G401 (cell line): ENCODE results near the gene GOLT1A. TPM values are rescaled to one million over a fixed set of nuclear protein-coding genes. Genes with fewer than 3 reads are reported as not detected.
A peak's percentile ranks its signal among the peaks of the same experiment; 100 is the strongest.

Source experiments
- DNase-seq: peaks from one replicate; pipeline ENCODE4 v3.0.0-alpha.2; 2015; ENCODE audit warnings: low spot score
- in situ Hi-C: cut with HindIII; loops from 2 replicates; pipeline ENCODE4 v1.10.0; 2016; ENCODE audit warnings: low sequenced_read_pairs, mixed read lengths
- total RNA-seq: library from RNA; depleted of rRNA; stranded (reverse); fragments of >200 nt; shearing (Covaris generic); gene quantifications from 2 replicates; pipeline ENCODE4 v1.2.3, GENCODE V29; 2014; rRNA removed

The GOLT1A gene
- total RNA-seq = not detected in 2 replicates

DNA sequence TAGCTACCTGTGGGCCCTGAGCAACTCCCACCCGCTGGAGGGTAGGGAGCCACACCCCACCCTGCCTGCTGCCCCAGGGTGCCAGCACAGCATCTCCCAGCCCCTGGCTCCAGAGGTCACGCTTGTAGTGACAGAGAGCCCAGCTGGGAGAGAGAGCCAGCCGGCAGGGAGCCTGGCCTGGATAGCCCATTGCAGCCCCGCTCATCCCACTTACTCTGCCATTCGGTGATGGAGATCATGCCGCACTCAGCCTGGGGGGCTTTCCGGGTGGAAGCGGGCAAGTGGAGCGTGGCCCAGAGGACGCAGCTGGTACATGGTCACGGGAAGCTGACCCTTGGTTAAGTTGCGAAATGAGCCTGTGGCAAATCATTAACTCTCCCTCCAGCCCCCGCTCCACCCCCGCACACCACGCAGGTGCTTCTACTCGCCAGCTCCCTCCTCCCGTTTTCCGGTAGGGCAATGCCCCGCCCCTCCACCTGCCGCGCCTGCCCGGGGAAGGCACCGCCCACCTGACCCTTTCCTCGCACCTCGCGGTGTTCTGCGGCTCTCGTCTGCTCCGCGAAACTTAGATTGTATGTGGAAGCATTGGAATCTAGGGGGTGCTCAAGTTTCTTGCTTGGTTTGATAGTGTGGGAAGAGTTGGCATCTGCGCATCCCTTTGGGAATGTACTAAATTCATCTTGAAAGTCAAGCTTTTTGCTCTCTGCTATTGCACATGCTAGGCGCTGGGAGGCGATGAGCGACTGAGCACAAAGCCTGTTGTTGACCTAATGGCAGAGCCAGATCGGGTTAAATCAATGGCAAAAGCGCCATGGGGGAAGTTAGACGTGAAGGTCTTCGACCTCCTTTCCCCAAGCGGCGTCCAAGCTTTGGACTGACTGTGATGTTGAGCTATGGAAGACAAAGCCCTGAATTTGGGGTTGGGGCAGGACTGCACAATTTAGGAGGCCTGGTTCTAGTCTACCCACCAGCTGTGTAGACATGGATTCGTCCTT, at the start of gene GOLT1A:
GOLT1A (minus strand) TSS at position 321 of the 995 bp plus-strand sequence; CDS start at position 239, 82 bp downstream.
- DNase-seq = peak; percentile 62

DNA sequence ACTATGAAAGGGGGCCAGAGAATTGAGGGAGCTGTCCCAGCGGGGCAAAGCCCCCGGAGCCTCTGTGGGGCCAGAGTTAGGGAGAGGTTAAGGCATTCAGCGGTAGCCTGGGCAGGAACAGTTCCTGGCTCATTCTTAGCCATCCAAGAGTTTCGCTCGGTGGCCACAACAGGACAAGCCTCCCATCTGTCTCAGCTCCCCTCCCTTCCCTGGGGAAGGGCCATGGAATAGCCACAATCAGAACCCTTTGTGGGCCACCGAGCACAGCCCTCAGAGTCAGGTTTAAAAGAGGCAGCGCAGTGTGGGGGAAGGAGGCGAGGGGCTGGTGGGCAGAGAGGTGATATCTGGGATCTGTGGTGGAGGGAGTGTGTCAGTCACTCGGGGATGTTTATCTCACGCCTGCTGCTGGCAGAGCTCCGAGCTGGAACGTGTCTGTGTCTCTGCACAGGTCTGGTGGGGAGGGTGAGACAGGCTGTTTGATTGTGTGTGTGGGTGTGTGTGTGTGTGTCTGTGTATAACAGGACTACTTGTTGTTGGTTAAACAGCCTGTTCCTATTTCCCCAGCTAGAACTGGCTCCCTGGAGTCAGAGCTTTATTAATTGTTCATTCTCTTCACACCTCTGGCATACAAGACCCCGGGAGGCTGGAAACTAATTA, 49.6 kb upstream of the GOLT1A start:
- DNase-seq = peak; percentile 74
- in situ Hi-C loops = no loop called here

More for the DNA sequence above, at the start of gene GOLT1A:
- in situ Hi-C loops = no loop called here

DNA sequence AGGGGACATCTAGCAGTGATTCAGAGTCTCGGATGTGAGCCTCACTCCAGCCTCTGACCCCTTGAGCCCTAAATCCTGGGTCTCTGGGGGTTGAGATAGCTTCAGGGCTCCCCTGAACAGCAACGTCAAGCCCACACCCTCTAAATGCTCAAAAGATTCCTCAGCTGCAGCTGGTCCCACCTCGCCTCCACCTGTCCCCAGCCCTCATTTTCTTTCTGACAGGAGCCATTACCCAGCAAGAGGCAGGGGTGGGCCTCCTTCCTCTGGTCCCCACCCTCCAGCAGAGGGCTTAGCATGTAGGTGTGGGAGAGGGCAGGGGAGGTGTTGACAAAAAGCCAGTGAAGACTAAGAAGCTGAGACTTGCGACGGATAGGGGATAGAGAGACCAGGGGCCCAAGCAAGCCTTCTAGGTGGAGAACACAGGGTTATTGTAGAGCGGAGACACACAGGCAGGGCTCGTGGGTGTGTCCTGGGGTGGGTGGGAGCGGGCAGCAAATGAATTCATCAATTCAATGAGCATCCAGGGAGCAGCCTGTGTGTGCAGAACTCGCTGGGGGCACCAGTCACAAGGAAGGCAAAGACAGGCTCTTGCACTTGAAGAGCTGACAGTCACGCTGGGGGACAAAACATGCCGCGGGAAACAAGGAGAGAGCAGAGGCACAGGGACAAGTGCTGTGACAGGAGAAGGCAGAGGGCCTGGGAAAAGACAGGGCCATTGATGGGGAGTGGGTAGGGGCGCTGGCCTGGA, 48.9 kb upstream of the GOLT1A start:
- no peak for DNase-seq
- in situ Hi-C loops = no loop called here

GRCh38 chr1:204261746-204262505, 48.1 kb upstream of the GOLT1A start:
- in situ Hi-C loops = no loop called here
- DNase-seq = no peak

DNA sequence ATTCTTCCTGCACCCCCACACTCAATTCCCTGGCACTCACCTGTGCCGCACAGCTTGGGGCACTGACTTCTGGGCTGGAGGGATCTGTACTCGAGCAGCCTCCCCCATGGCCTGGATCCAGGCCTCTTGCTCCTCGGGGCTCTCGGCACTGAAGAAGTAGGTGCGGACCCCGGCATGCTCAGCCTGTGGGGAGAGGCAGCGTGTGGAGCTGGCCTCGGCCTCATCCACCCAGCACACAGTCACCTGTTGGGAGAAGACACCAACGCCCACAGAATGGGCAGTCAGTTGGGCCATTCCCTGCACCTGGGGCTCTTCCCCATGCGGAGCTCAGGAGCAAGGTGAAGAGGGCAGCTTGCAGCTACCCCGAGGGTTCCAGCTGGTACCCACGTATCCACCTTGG, 47.5 kb upstream of the GOLT1A start:
- DNase-seq = no peak
- in situ Hi-C loops = no loop called here

GRCh38 chr1:204260601-204261197, 46.9 kb upstream of the GOLT1A start:
- no peak for DNase-seq
- in situ Hi-C loops = no loop called here

DNA sequence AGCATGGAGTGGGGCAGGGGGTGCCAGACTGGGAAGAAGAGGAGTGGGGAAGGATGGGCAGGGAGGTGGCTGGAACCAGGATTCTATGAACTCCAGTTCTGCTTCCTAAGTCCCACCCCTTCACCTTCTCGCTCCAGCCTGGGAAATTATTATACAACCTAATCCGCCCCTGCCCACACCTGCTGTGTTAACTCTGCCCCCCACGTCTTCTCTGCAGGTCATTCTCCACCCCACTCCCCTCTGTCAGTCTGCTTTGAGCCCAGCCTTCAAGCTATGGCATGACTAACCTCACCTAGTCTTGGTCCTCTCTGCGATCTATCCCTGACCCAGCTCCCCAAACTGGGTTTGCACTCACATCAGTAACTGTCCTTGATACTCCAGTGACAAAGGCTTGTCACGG, 46.0 kb upstream of the GOLT1A start:
- DNase-seq = no peak
- in situ Hi-C loops = no loop called here

DNA sequence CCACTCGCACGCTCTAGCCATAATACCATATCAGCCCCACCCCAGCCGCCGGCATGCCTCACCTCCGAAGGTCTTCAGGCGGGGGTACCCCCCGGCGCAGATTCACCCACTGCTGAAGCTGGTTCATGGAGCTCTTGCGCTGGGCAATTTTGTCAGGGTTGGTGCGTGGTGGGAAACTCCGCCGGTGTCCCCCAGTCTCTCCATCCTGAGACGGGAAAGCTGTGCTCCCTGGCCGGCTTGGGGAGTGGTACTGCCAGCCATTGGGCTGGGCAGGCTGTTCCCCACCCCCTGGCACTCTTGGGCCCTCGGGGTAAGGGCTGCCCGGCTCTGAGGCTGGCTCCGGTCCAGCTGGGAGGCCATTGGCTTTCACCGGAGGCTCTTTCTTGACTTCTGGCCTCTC, 45.4 kb upstream of the GOLT1A start:
- in situ Hi-C loops = no loop called here
- DNase-seq = no peak

DNA sequence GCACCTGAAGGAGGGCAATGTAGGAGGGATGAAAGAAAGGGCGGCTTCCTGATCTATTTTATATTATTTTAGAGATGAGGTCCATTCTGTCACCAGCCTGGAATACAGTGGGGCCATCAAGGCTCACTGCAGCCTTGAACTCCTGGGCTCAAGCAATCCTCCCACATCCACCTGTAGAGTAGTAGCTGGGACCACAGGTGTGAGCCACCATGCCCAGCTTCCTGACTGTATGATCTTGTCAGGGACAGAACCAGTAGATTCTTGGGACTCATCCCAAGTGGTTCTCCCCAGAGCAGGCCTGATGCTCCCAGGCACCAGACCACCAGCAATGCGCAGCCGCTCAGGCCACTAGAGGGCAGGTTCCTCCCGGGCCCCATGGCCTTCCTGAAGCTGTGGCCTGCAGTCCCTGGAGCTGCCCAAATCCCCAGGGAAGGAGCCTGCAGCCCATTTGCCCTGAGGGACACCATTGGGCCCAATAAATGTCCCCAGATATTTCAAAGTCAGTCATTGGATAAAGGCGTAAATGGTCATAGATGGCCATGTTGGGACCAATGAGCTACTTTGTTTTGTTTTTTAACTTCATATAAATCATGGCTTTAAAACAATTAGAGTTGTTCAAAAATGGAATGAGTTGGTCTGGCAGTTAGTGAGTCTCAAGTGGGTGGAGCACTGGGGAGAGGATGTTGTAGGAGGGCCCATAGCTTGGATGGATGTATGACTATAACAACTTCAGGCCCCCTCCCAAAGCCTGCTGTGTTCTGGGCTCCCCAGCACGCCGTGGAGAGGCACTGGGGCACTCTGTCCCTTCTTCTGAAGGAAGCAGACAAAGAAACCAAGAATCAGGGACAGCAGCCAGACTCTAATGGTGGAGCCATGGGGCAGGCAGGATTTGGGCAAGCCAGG, 44.7 kb upstream of the GOLT1A start:
- in situ Hi-C loops = no loop called here

DNA sequence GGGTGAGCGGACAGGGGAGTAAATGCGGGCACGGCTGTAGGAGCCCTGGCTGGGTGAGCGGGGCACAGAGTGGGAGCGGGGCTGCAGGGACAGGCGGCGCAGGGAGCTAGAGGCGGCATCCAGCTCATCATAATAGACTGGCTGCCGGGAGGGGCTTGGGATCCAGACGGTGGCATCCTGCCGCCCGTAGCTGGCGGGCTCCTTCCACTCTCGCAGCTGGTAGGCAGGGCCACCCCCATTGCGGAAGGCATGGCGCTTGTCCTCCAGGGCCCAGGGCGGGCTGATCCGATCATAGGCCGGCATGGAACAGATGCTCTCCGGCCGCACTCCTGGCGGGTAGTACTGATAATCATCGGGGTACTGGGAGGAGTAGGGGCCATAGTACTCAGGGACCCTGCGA, 43.7 kb upstream of the GOLT1A start:
- in situ Hi-C loops = no loop called here
- no peak for DNase-seq

More for the DNA sequence above, 44.7 kb upstream of the GOLT1A start:
- peak; percentile 30 for DNase-seq

DNA sequence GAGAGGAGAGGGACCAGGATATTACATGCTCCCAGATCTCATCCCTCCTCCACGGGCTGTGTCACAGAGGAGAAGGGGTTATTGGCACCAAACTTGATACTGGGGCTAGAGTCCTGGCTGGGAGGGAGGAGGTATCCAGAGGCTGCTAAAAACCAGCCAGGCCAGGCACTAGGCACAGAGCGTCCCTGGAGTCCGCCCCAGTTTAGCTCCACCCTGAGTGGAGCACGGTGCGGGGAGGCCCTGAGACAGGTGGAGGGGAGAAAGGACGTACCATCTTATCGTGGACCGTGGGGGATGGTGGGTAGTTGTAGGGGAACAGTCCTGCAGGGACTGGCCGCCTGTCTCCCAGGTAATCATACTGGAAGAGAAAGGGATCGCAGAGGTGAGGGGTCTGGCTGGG, 42.7 kb upstream of the GOLT1A start:
- in situ Hi-C loops = no loop called here
- no peak for DNase-seq

DNA sequence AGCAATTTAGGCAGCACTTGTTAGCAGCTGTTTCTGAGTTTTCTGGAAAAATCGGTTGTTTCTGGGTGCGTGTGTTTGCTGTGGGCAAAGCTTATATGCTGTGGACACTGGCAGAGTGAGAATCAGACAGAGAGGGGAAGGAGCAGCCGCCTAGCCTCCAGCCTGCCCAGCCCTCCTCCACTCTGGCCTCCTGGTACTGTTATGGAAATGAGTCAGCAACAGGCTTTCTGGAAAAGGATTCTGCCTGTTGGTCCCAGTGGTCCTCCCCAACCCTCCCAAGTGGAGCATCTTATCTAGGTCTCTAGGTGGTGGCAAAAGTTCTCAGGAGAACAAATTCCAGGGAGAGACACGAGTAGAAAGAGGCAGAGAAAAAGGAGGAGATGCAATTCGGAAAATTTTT, 42.2 kb upstream of the GOLT1A start:
- DNase-seq = no peak
- in situ Hi-C loops = no loop called here

DNA sequence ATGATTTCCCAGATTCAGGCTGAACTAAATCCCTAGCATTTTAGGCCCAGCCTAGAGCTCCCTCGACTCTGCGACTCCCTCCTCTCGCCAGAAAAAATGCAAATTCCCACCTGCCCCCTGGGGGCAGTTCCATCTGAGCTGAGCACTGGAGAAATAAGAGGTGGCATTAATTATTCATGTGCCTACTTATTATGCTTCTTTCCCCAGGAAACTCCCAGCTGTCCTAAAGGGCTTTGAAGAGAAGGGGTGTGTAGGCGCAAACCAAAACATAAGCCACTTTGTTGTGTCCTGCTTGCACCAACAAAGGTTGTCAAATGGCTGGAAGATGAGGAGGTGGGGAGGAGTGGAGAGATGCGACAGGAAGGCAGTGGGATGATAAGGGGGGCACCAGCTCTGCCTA, 41.4 kb upstream of the GOLT1A start:
- DNase-seq = no peak
- in situ Hi-C loops = no loop called here

DNA sequence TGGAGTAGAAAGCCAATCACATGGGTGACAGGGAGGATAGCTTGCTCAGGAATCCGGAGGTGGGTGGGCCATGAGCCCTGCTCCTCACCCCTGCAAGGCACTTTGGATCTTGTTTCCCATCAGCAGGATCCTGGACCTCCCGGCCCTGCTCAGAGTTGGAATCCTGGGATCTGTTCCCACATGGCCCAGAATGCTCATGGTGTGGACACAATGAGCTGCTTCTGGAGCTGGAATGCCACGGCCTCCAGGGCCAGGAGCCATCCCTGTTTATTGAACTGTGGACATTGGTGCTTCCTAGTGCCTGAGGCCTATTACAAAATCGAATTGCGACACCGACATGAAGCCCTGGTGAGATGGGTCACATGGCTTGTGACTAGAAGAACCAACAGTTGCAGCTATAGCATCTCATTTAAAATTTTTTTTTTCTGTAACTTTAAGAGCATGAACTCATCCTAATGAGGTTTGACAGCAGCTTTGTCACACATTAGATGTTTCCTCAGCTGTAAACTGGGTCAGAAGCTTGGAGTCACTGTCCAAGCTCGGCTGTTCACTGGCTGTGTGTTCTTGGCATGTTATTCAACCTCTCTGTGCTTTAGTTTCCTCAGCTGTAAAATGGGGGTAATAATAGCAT, 40.4 kb upstream of the GOLT1A start:
- in situ Hi-C loops = no loop called here
- no peak for DNase-seq

DNA sequence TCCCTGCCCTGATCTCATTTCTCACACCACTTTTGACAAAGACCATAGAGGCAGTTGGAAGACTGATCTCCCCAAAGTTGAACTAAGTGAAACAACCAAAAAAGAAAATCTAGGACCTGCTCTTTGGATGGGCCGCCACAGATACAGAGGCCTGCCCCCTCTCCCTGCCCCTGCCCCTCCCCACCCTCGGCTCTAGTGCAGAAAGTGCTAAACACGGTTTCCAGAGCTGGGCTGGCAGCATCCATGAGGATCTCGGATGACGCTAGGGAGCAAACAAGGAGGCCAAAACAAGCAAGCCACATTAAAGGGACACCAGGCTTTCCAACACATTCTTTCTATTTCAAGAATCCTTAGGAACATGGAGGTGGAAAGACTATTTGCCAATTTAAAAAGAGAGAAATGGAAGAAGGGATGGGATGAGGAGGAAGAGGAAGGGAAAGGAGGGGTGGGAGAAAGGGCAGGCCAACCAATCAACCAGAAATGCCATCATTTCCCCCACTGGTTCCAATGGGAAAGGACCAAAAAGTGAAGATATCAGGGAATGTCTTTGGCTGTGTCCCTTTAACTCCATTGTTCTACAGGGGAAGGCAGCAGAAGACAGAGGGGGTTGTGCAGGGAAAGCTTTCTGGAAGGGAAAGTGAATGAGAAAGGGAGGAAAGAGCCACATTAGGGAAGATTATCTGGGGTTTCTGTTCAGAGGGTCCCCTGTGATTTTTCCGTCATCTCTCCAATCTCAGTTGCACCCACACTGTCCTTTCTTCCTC, 38.3 kb upstream of the GOLT1A start:
- in situ Hi-C loops = no loop called here

GRCh38 chr1:204251286-204251685, 37.5 kb upstream of the GOLT1A start:
- no peak for DNase-seq
- in situ Hi-C loops = no loop called here

More for the DNA sequence above, 38.3 kb upstream of the GOLT1A start:
- no peak for DNase-seq
